Measurements from ENCODE around the gene RNF39. TPM values are rescaled to one million over a fixed set of nuclear protein-coding genes. Genes with fewer than 3 reads are reported as not detected.

Gene RNF39
- total and polyA plus RNA-seq, 2 of the 13 experiments (the other 11 are each of a cell fraction or from before 2014, with no cell fraction given) = 0.13 to 1.8 TPM

- DNase-seq (ENCODE audit: low spot score) = no peak
- no peaks in the 10 kb centered on the region for H3K4me1 ChIP-seq (ENCODE audit: insufficient read depth, low read length)
- CTCF ChIA-PET (ENCODE audit: low intra/inter-chr PET ratio, low total read pairs) = no interaction called here
- H4K20me1 ChIP-seq (ENCODE audit: insufficient read depth, low read length) = no peaks in the 10 kb centered on the region
- H3K79me2 ChIP-seq (ENCODE audit: insufficient read depth, low read length) = no peaks in the 10 kb centered on the region
- no peak overlapping the region for H3K9ac ChIP-seq (ENCODE audit: insufficient read depth, low read depth, low read length)
- H3K9me3 ChIP-seq (ENCODE audit: low read length) = no peaks in the 10 kb centered on the region
- BruUV-seq (replicated peaks) = no TSS peak
- FAIRE-seq = no peak
- POLR2A ChIA-PET = no interaction called here
- H3K36me3 ChIP-seq (replicated peaks in 1 of 2; ENCODE audit: control insufficient read depth in 1 of 2, insufficient read depth in 2 of 2, low read length in 2 of 2) = peaks cover 0 to 4% of the 10 kb centered on the region in 2 experiments; a peak in 3 of 5 replicates
- WGBS (ENCODE audit: low lambda C conversion rate) = 86% methylated on average over 1 of the region's 1 CpG
- in situ Hi-C loops (cut with HindIII; ENCODE audit: extremely low pct_ligation_motif_present, low pct_unique_long_range_greater_than_20kb) = no loop called here
- intact Hi-C loops (cut with micrococcal nuclease; ENCODE audit: unreplicated experiment) = no loop called here
- no peaks in the 10 kb centered on the region for H3K27me3 ChIP-seq (ENCODE audit: control insufficient read depth in 1 of 2, insufficient read depth in 2 of 2, low read length in 2 of 2)
- no peak for ATAC-seq
- no peak overlapping the region for H3K4me2 ChIP-seq (ENCODE audit: low read depth, low read length)
- H3K4me3 ChIP-seq (replicated peaks in 1 of 3; ENCODE audit: insufficient read depth in 1 of 3, low read depth in 2 of 3, low read length in 3 of 3) = no peak overlapping the region
- H2AFZ ChIP-seq (ENCODE audit: low read length) = no peak overlapping the region
- H3K27ac ChIP-seq (ENCODE audit: extremely low read length, insufficient read depth, low read length) = no peak overlapping the region
- no peak for TF ChIP-seq GLMP (CRISPR knock-in tag; IDR thresholded peaks at IDR 0.05; ENCODE audit: borderline replicate concordance)
- TF ChIP-seq ZNF329 (CRISPR knock-in tag; IDR thresholded peaks at IDR 0.05; ENCODE audit: low read depth) = no peak
- no peak for TF ChIP-seq ZNF704 (CRISPR knock-in tag; IDR thresholded peaks at IDR 0.05; ENCODE audit: borderline replicate concordance)
- TF ChIP-seq E2F2 (CRISPR knock-in tag; IDR thresholded peaks at IDR 0.05; ENCODE audit: borderline replicate concordance) = no peak
- TF ChIP-seq ZNF615 (CRISPR knock-in tag; IDR thresholded peaks at IDR 0.05; ENCODE audit: borderline replicate concordance) = no peak
- TF ChIP-seq RNF2 (conservative IDR thresholded peaks at IDR 0.05; ENCODE audit: low read depth) = no peak
- TF ChIP-seq IRX3 (CRISPR knock-in tag; IDR thresholded peaks at IDR 0.05; ENCODE audit: borderline replicate concordance, low read depth) = no peak
- no peak for TF ChIP-seq CHD2 (IDR thresholded peaks at IDR 0.05; ENCODE audit: low read depth, low read length)
- no peak for TF ChIP-seq POGK (CRISPR knock-in tag; conservative IDR thresholded peaks at IDR 0.05)
- TF ChIP-seq CREB1 (IDR thresholded peaks at IDR 0.05) = no peak
- TF ChIP-seq CREB1 (CRISPR knock-in tag; IDR thresholded peaks at IDR 0.05) = no peak
- TF ChIP-seq POGZ (CRISPR knock-in tag; IDR thresholded peaks at IDR 0.05) = no peak
- no peak for TF ChIP-seq ZNF280D (CRISPR knock-in tag; IDR thresholded peaks at IDR 0.05)
- no peak for TF ChIP-seq ZNF558 (CRISPR knock-in tag; IDR thresholded peaks at IDR 0.05; ENCODE audit: borderline replicate concordance)
Measured at GRCh38 chr6:30020626-30021025, 54.9 kb downstream of the RNF39 start.

Data from HepG2 (cell line).